Adrenal gland (tissue), 12 donors: ENCODE results near the gene NBPF11. TPM values are rescaled to one million over a fixed set of nuclear protein-coding genes. Genes with fewer than 3 reads are reported as not detected.
"Not testable (repeated sequence)": the region's sequence is repeated elsewhere in the genome, so short reads cannot be mapped to it uniquely, and the experiment has no call there.

ENCODE experiments used
- DNase-seq, 7 donors: peaks; one replicate each; pipeline ENCODE4 v3.0.0-alpha.2; 2019 to 2020
- H3K27ac ChIP-seq, 5 donors: fragments of 200-600 bp; sonication (generic) in 4 of 5; 1 replicate in 3 of 5; 2 replicates in 2 of 5; pipeline versions ENCODE4 v1.5.1 to v1.8.0; 2016 to 2020; ENCODE audit warnings: mild to moderate bottlenecking in 1 of 5
- H3K27me3 ChIP-seq: fragments of 200-600 bp; 2 replicates; pipeline ENCODE4 v1.8.0; 2021
- H3K36me3 ChIP-seq, 2 donors: fragments of 200-600 bp; replicated peaks in 1 of 2; 1 replicate in 1 of 2; 2 replicates in 1 of 2; pipeline versions ENCODE4 v1.5.1 to v1.8.0; 2018 to 2022
- H3K4me1 ChIP-seq, 2 donors: fragments of 200-600 bp; replicated peaks in 1 of 2; 1 replicate in 1 of 2; 2 replicates in 1 of 2; pipeline versions ENCODE4 v1.5.1 to v1.8.0; 2018 to 2021
- H3K4me3 ChIP-seq, 4 donors: fragments of 200-600 bp; sonication (generic) in 3 of 4; one replicate each; pipeline ENCODE4 v1.5.1; 2016 to 2018
- H3K9me3 ChIP-seq, 3 donors: fragments of 200-600 bp; sonication (generic) in 1 of 3; replicated peaks in 1 of 3; 1 replicate in 2 of 3; 2 replicates in 1 of 3; pipeline versions ENCODE4 v1.5.1 to v1.8.0; 2016 to 2021
- WGBS, 4 donors: extraction: QIAGEN DNeasy Blood & Tissue Kit in 2 of 4; methylation state at CpG; one replicate each; pipeline versions ENCODE4 v1.1.5 to v1.1.7; 2013 to 2017; 5-methylcytosine and 5-hydroxymethylcytosine counted together
- intact Hi-C, 2 donors: fragments of 100-400 bp; cut with DNase I; formaldehyde crosslinking; loops; one replicate each; pipeline versions ENCODE4 v1.14.1 to v1.15.0; 2022 to 2023
- polyA plus RNA-seq, 3 donors: library from polyadenylated mRNA; stranded (reverse); fragments of 200-250 nt in 2 of 3; fragments of 350-450 nt in 1 of 3; fragmentation: Illumina TruSeq in 1 of 3; extraction: RNeasy Lipid Tissue Mini Kit (QIAGEN cat#74804) in 1 of 3; gene quantifications; one replicate each; pipeline ENCODE4 v1.2.3, GENCODE V29; 2013 to 2014
- total RNA-seq, 9 donors: library from RNA; depleted of rRNA in 4 of 9; stranded (reverse); fragments of >200 nt in 4 of 9; fragments of 120-200 nt in 1 of 9; fragmentation: NEBNext Ultra II Directional in 1 of 9; extraction: Animal tissue kit (Norgen Biotek cat#: 25700) in 1 of 9; gene quantifications; one replicate each; pipeline versions ENCODE4 v1.1.0 to v1.2.4, GENCODE V29; 2013 to 2023
- donor health status: healthy with polysubstance abuse.
- donor health status: Bipolar disorder and iron deficiency.
- donor health status: DM: yes; HTN: yes; CAD: no.
- donor health status: DM: no; HTN: no; CAD: no.
- donor health status: DM: no; HTN: no; CAD: no.
- donor health status: DM: yes; HTN: yes; CAD: no.

The NBPF11 gene
- total and polyA plus RNA-seq, 12 donors, result 4.4 to 13.3 (median 9.5) TPM

- Histone ChIP-seq H3K27ac (peak overlapping the region in 1 of 5 donors; percentile 91), H3K4me3 (peak overlapping the region; percentile 34 to 91 (median 56))
- H3K36me3 ChIP-seq, H3K27me3 ChIP-seq, H3K9me3 ChIP-seq, DNase-seq, H3K4me1 ChIP-seq, intact Hi-C loops: not testable (repeated sequence)
- WGBS, 4 donors, result 30 to 55% (median 37%) methylated on average over 8 to 13 of the region's 13 CpGs
Measured at GRCh38 chr1:148150945-148151344, 1.1 kb downstream of the NBPF11 start.

GRCh38 chr1:148150014-148150413 lies 2.1 kb downstream of the NBPF11 start:
- DNase-seq, intact Hi-C loops, H3K4me3 ChIP-seq, H3K36me3 ChIP-seq, H3K4me1 ChIP-seq, H3K9me3 ChIP-seq, H3K27me3 ChIP-seq, H3K27ac ChIP-seq: not testable (repeated sequence)
- 56 to 94% (median 69%) methylated on average over 1 to 2 of the region's 6 CpGs for WGBS, 4 donors

GRCh38 chr1:148149050-148149815 lies 2.8 kb downstream of the NBPF11 start:
- H3K9me3 ChIP-seq, H3K36me3 ChIP-seq, H3K27me3 ChIP-seq, DNase-seq, intact Hi-C loops, H3K27ac ChIP-seq, H3K4me1 ChIP-seq, H3K4me3 ChIP-seq: not testable (repeated sequence)
- WGBS, 4 donors, result 87 to 93% (median 90%) methylated on average over 5 to 65 of the region's 72 CpGs

GRCh38 chr1:148147052-148147838 lies 4.8 kb downstream of the NBPF11 start:
- H3K9me3 ChIP-seq, H3K27ac ChIP-seq, DNase-seq, H3K4me1 ChIP-seq, H3K4me3 ChIP-seq, H3K36me3 ChIP-seq, intact Hi-C loops, H3K27me3 ChIP-seq: not testable (repeated sequence)
- whole genome bisulfite sequencing, 4 donors, result 84 to 97% (median 94%) methylated on average over 5 to 20 of the region's 28 CpGs

GRCh38 chr1:148146191-148146997 lies 5.7 kb downstream of the NBPF11 start:
- H3K27me3 ChIP-seq, H3K4me3 ChIP-seq, DNase-seq, H3K36me3 ChIP-seq, intact Hi-C loops, H3K27ac ChIP-seq, H3K4me1 ChIP-seq, H3K9me3 ChIP-seq: not testable (repeated sequence)
- WGBS, 4 donors, result 81 to 89% (median 88%) methylated on average over 18 to 46 of the region's 66 CpGs; no CpG with 5 or more reads in 1 of the 4 donors

GRCh38 chr1:148143223-148143622 lies 8.9 kb downstream of the NBPF11 start:
- H3K4me3 ChIP-seq, H3K4me1 ChIP-seq, H3K27ac ChIP-seq, H3K27me3 ChIP-seq, H3K9me3 ChIP-seq, intact Hi-C loops, H3K36me3 ChIP-seq, DNase-seq: not testable (repeated sequence)
- WGBS, 4 donors, result 84 to 96% (median 91%) methylated on average over 3 to 6 of the region's 6 CpGs

- 83 to 100% (median 97%) methylated on average over 1 of the region's 1 CpG for WGBS, 4 donors
- H3K4me1 ChIP-seq, DNase-seq, H3K9me3 ChIP-seq, H3K27me3 ChIP-seq, H3K4me3 ChIP-seq, intact Hi-C loops, H3K36me3 ChIP-seq, H3K27ac ChIP-seq: not testable (repeated sequence)
Measured at GRCh38 chr1:148141936-148142335, 10.1 kb downstream of the NBPF11 start.

- H3K27me3 ChIP-seq, H3K4me3 ChIP-seq, DNase-seq, H3K4me1 ChIP-seq, H3K9me3 ChIP-seq, intact Hi-C loops, H3K27ac ChIP-seq, H3K36me3 ChIP-seq: not testable (repeated sequence)
- WGBS, 4 donors, result no CpG with 5 or more reads among the region's 2 CpGs
Measured at GRCh38 chr1:148138606-148139005, 13.5 kb downstream of the NBPF11 start.

- intact Hi-C loops, DNase-seq, H3K4me1 ChIP-seq, H3K27me3 ChIP-seq, H3K27ac ChIP-seq, H3K36me3 ChIP-seq, H3K9me3 ChIP-seq, H3K4me3 ChIP-seq: not testable (repeated sequence)
- 87 to 97% (median 95%) methylated on average over 3 to 5 of the region's 5 CpGs for WGBS, 4 donors
Measured at GRCh38 chr1:148122341-148122740, 29.7 kb downstream of the NBPF11 start.

- H3K27ac ChIP-seq, intact Hi-C loops, DNase-seq, H3K36me3 ChIP-seq, H3K27me3 ChIP-seq, H3K4me3 ChIP-seq, H3K4me1 ChIP-seq, H3K9me3 ChIP-seq: not testable (repeated sequence)
- WGBS, 4 donors, result 58 to 77% (median 59%) methylated on average over 5 of the region's 5 CpGs; no CpG with 5 or more reads in 1 of the 4 donors
Measured at GRCh38 chr1:148120395-148120794, 31.7 kb downstream of the NBPF11 start.
